ENCODE measurements around the gene CAMLG. TPM values are rescaled to one million over a fixed set of nuclear protein-coding genes. Genes with fewer than 3 reads are reported as not detected.
"Not testable (repeated sequence)": the region's sequence is repeated elsewhere in the genome, so short reads cannot be mapped to it uniquely, and the experiment has no call there.

CAMLG gene
- total and polyA plus RNA-seq, 2 donors (not counting 1 experiment from before 2014, with no cell fraction given), result 39.3 to 60.1 TPM

GRCh38 chr5:134758504-134759341, 20.4 kb downstream of the CAMLG start, which contains the start of gene DDX46:
Gene DDX46, plus strand, starts transcription at chr5:134758779. Its CDS starts 160 bp downstream, at chr5:134758939.
- H3K36me3 ChIP-seq (ENCODE audit: control insufficient read depth, insufficient read depth, low read length), result no peaks in the 10 kb centered on the region

GRCh38 chr5:134767528-134768291, 29.4 kb downstream of the CAMLG start:
- H4K20me1 ChIP-seq (ENCODE audit: control insufficient read depth, extremely low read depth, insufficient read depth, low read length); H3K27me3 ChIP-seq (ENCODE audit: control insufficient read depth, insufficient read depth, low read length); H3K4me3 ChIP-seq (replicated peaks in 1 of 4; ENCODE audit: control extremely low read depth in 1 of 4, insufficient read depth in 1 of 4, low read depth in 3 of 4, low read length in 4 of 4); H3K9me3 ChIP-seq (ENCODE audit: control insufficient read depth, insufficient read depth, low read depth, low read length); H3K4me2 ChIP-seq (ENCODE audit: extremely low read depth, insufficient read depth, low read length); H3K36me3 ChIP-seq (ENCODE audit: control insufficient read depth, insufficient read depth, low read length); H2AFZ ChIP-seq (ENCODE audit: low read length); H3K27ac ChIP-seq (ENCODE audit: insufficient read depth, low read length); H3K79me2 ChIP-seq (ENCODE audit: control insufficient read depth, insufficient read depth, low read length); DNase-seq (ENCODE audit: low read depth in 2 of 2); H3K4me1 ChIP-seq (ENCODE audit: control insufficient read depth, extremely low read depth, insufficient read depth, low read length); H3K9ac ChIP-seq (ENCODE audit: insufficient read depth, low read length): not testable (repeated sequence)

More at GRCh38 chr5:134758504-134759341, 20.4 kb downstream of the CAMLG start, which contains the start of gene DDX46:
- H3K79me2 ChIP-seq (ENCODE audit: control insufficient read depth, insufficient read depth, low read length), result peaks cover 45% of the 10 kb centered on the region
- H3K4me1 ChIP-seq (ENCODE audit: control insufficient read depth, extremely low read depth, insufficient read depth, low read length), result peaks cover 4% of the 10 kb centered on the region
- H3K4me2 ChIP-seq (ENCODE audit: extremely low read depth, insufficient read depth, low read length), result peak within 1 kb of the TSS; percentile 96
- DNase-seq (ENCODE audit: low read depth in 2 of 2), result peak; percentile 90 to 91
- H2AFZ ChIP-seq (ENCODE audit: low read length), result peak within 1 kb of the TSS; percentile 97
- peak within 1 kb of the TSS; percentile 93 for H3K27ac ChIP-seq (ENCODE audit: insufficient read depth, low read length)
- H3K27me3 ChIP-seq (ENCODE audit: control insufficient read depth, insufficient read depth, low read length), result no peaks in the 10 kb centered on the region
- no peaks in the 10 kb centered on the region for H4K20me1 ChIP-seq (ENCODE audit: control insufficient read depth, extremely low read depth, insufficient read depth, low read length)
- H3K9me3 ChIP-seq (ENCODE audit: control insufficient read depth, insufficient read depth, low read depth, low read length), result no peaks in the 10 kb centered on the region
- H3K4me3 ChIP-seq (replicated peaks in 1 of 4; ENCODE audit: control extremely low read depth in 1 of 4, insufficient read depth in 1 of 4, low read depth in 3 of 4, low read length in 4 of 4), result peak within 1 kb of the TSS; percentile 76 to 98 (median 82)
- TF ChIP-seq CTCF (conservative IDR thresholded peaks at IDR 0.05 in 1 of 2, IDR thresholded peaks at IDR 0.05 in 1 of 2; ENCODE audit: low read depth in 1 of 2, low read length in 2 of 2) (peak; percentile 55 to 66), EZH2 (IDR thresholded peaks at IDR 0.05; ENCODE audit: low read length, missing control alignments) (no peak)
- peak within 1 kb of the TSS; percentile 93 for H3K9ac ChIP-seq (ENCODE audit: insufficient read depth, low read length)

- H2AFZ ChIP-seq (ENCODE audit: low read length), result no peak overlapping the region
- H3K27me3 ChIP-seq (ENCODE audit: control insufficient read depth, insufficient read depth, low read length), result no peaks in the 10 kb centered on the region
- no peaks in the 10 kb centered on the region for H3K9me3 ChIP-seq (ENCODE audit: control insufficient read depth, insufficient read depth, low read depth, low read length)
- H3K79me2 ChIP-seq (ENCODE audit: control insufficient read depth, insufficient read depth, low read length), result peaks cover 1% of the 10 kb centered on the region
- H4K20me1 ChIP-seq (ENCODE audit: control insufficient read depth, extremely low read depth, insufficient read depth, low read length), result no peaks in the 10 kb centered on the region
- no peak overlapping the region for H3K4me3 ChIP-seq (replicated peaks in 1 of 4; ENCODE audit: control extremely low read depth in 1 of 4, insufficient read depth in 1 of 4, low read depth in 3 of 4, low read length in 4 of 4)
- DNase-seq (ENCODE audit: low read depth in 2 of 2), result peak; percentile 6 to 68
- TF ChIP-seq EZH2 (IDR thresholded peaks at IDR 0.05; ENCODE audit: low read length, missing control alignments) (no peak), CTCF (conservative IDR thresholded peaks at IDR 0.05 in 1 of 2, IDR thresholded peaks at IDR 0.05 in 1 of 2; ENCODE audit: low read depth in 1 of 2, low read length in 2 of 2) (no peak)
- no peaks in the 10 kb centered on the region for H3K4me1 ChIP-seq (ENCODE audit: control insufficient read depth, extremely low read depth, insufficient read depth, low read length)
- no peak overlapping the region for H3K9ac ChIP-seq (ENCODE audit: insufficient read depth, low read length)
- H3K36me3 ChIP-seq (ENCODE audit: control insufficient read depth, insufficient read depth, low read length), result peaks cover 4% of the 10 kb centered on the region
- no peak overlapping the region for H3K27ac ChIP-seq (ENCODE audit: insufficient read depth, low read length)
- H3K4me2 ChIP-seq (ENCODE audit: extremely low read depth, insufficient read depth, low read length), result no peak overlapping the region
Measured at GRCh38 chr5:134769206-134769605, 30.9 kb downstream of the CAMLG start.

All from fibroblast of lung (primary cell).